Sigmoid colon (tissue), 7 donors: Measurements from ENCODE around the gene ZNF648. TPM values are rescaled to one million over a fixed set of nuclear protein-coding genes. Genes with fewer than 3 reads are reported as not detected.

ENCODE experiments used
- DNase-seq: peaks from one replicate; pipeline ENCODE4 v3.0.0-alpha.2; 2019
- H3K27ac ChIP-seq, 4 donors: fragments of 200-600 bp; sonication (generic); one replicate each; pipeline ENCODE4 v1.5.1; 2016 to 2019; ENCODE audit warnings: mild to moderate bottlenecking in 1 of 4
- H3K27me3 ChIP-seq, 3 donors: fragments of 200-600 bp; sonication (generic); one replicate each; pipeline ENCODE4 v1.5.1; 2019; ENCODE audit warnings: mild to moderate bottlenecking in 1 of 3
- H3K36me3 ChIP-seq, 4 donors: fragments of 200-600 bp; sonication (generic); one replicate each; pipeline ENCODE4 v1.5.1; 2016 to 2019
- H3K4me1 ChIP-seq, 4 donors: fragments of 200-600 bp; sonication (generic); one replicate each; pipeline ENCODE4 v1.5.1; 2017 to 2019
- H3K4me3 ChIP-seq, 4 donors: fragments of 200-600 bp; sonication (generic); one replicate each; pipeline ENCODE4 v1.5.1; 2017 to 2019; ENCODE audit warnings: mild to moderate bottlenecking in 2 of 4, moderate library complexity in 1 of 4
- H3K9me3 ChIP-seq, 4 donors: fragments of 200-600 bp in 3 of 4; sonication (generic) in 3 of 4; one replicate each; pipeline versions ENCODE4 v1.5.1 to v1.6.1; 2013 to 2019
- EP300 ChIP-seq, 4 donors: sonication (generic); formaldehyde crosslinking; IDR thresholded peaks; one replicate each; pipeline ENCODE4 v1.6.1; 2017; ENCODE audit warnings: antibody characterized with exemption in 4 of 4
- POLR2A ChIP-seq, 2 donors: fragments of 450-650 bp; IDR thresholded peaks; one replicate each; pipeline ENCODE4 v1.6.1; 2016; ENCODE audit warnings: antibody characterized with exemption in 2 of 2, mild to moderate bottlenecking in 2 of 2, moderate library complexity in 2 of 2
- POLR2AphosphoS5 ChIP-seq, 4 donors: sonication (generic); formaldehyde crosslinking; IDR thresholded peaks; one replicate each; pipeline ENCODE4 v1.6.1; 2017; ENCODE audit warnings: antibody characterized with exemption in 4 of 4
- WGBS, 2 donors: extraction: QIAGEN DNeasy Blood & Tissue Kit; methylation state at CpG; one replicate each; pipeline ENCODE4 v1.1.7; 2013; 5-methylcytosine and 5-hydroxymethylcytosine counted together
- intact Hi-C: fragments of 100-400 bp; cut with DNase I; formaldehyde crosslinking; loops from one replicate; pipeline ENCODE4 v1.15.1; 2023
- polyA plus RNA-seq, 3 donors: library from polyadenylated mRNA; stranded (reverse); fragments of 200-250 nt; gene quantifications; one replicate each; pipeline ENCODE4 v1.2.3, GENCODE V29; 2013
- total RNA-seq, 4 donors: library from RNA; depleted of rRNA; stranded (reverse); fragments of >200 nt; gene quantifications; one replicate each; pipeline ENCODE4 v1.1.0, GENCODE V29; 2016
- TF ChIP-seq, protein P1 (sequence below), 4 experiments: fragments of 450-650 bp in 3 of 4; fragments of 200-600 bp in 1 of 4; IDR thresholded peaks; one replicate each; pipeline ENCODE4 v1.5.1; 2016 to 2019; ENCODE audit warnings: antibody characterized with exemption in 4 of 4, mild to moderate bottlenecking in 3 of 4, moderate library complexity in 2 of 4
- donor health status: healthy with polysubstance abuse.
- donor health status: Bipolar disorder and iron deficiency.
- donor health status: healthy.

The ZNF648 gene, protein sequence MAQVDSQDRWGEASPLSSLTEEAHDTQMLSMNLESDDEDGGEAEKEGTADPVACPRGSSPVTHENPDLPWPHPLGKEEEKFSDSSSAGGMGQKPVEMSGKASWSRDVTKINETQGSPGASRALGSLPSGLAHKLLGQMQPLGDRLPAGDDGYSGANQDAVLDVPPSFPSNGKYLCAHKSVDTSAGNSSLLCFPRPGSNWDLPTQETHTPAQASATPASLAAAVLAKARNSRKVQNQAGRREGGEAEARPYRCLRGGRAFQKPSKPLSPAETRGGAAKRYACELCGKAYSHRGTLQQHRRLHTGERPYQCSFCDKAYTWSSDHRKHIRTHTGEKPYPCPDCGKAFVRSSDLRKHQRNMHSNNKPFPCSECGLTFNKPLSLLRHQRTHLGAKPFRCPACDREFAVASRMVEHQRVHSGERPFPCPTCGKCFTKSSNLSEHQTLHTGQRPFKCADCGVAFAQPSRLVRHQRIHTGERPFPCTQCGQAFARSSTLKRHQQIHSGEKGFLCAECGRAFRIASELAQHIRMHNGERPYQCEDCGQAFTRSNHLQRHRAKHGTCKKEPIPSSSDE
- under 1 TPM in 1 of 4 donors, not detected in 3; under 0.01 TPM for total RNA-seq
- polyA plus RNA-seq, result under 1 TPM in 1 of 3 donors, not detected in 2; 0.04 TPM

DNA sequence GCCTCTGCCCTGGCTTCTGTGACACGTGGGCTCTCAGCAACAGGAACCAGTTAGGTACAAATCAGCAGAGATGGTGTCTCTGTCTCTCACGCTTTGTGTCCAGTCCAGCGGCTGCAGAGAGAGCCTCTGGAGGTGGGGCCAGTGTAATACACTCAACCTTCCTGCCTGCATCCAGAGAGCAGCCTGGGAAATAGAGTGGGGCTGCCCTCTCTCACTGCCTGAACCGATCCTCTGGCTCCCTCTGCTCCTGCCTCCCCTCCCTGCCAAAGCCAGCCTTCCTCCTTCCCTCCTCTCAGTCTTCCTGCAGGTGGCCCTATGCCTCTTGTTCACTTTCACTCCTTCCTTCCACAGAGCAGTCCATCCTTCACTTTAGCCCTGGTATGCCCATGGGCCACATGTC lies at the start of gene ZNF648:
Gene ZNF648, minus strand, starts transcription at position 119 of the 400 bp plus-strand sequence. CDS start 3,702 bp downstream, outside the sequence.
- Histone ChIP-seq H3K4me1 (no peaks in the 10 kb centered on the region), H3K36me3 (no peaks in the 10 kb centered on the region), H3K27me3 (peaks cover 0 to 26% (median 7%) of the 10 kb centered on the region in 3 donors), H3K9me3 (peaks cover 0 to 1% (median 0%) of the 10 kb centered on the region in 4 donors), H3K27ac (no peak within 1 kb of the TSS), H3K4me3 (no peak within 1 kb of the TSS)
- TF ChIP-seq EP300 (IDR thresholded peaks at IDR 0.05), result no peak
- TF ChIP-seq, protein P1, sequence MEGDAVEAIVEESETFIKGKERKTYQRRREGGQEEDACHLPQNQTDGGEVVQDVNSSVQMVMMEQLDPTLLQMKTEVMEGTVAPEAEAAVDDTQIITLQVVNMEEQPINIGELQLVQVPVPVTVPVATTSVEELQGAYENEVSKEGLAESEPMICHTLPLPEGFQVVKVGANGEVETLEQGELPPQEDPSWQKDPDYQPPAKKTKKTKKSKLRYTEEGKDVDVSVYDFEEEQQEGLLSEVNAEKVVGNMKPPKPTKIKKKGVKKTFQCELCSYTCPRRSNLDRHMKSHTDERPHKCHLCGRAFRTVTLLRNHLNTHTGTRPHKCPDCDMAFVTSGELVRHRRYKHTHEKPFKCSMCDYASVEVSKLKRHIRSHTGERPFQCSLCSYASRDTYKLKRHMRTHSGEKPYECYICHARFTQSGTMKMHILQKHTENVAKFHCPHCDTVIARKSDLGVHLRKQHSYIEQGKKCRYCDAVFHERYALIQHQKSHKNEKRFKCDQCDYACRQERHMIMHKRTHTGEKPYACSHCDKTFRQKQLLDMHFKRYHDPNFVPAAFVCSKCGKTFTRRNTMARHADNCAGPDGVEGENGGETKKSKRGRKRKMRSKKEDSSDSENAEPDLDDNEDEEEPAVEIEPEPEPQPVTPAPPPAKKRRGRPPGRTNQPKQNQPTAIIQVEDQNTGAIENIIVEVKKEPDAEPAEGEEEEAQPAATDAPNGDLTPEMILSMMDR (IDR thresholded peaks at IDR 0.05), result no peak
- no peak for TF ChIP-seq POLR2AphosphoS5 (IDR thresholded peaks at IDR 0.05)
- TF ChIP-seq POLR2A (IDR thresholded peaks at IDR 0.05), result no peak
- no peak for DNase-seq
- 43 to 62% methylated on average over 4 of the region's 4 CpGs for WGBS, 2 donors
- intact Hi-C loops, result no loop called here

DNA sequence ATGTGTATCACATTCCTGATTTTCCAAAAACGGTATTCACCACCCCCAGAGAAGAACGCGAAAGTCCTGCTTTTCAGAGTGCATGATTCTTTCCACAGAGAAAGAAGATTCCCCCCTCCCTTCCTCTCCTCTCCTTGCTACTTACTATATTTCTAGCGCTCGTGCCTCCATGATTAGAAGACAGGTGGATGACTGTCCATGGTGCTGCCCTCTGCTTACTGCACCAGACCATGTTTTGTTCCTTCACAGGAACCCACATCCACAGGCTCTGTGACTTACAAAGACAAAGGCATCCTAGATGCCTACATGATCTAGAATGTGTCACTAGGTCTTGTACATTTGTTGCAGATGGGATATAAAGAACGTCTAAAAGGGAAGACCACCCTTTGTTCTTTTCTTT lies 49.1 kb upstream of the ZNF648 start:
- WGBS, 2 donors, result 90 to 93% methylated on average over 6 of the region's 6 CpGs

DNA sequence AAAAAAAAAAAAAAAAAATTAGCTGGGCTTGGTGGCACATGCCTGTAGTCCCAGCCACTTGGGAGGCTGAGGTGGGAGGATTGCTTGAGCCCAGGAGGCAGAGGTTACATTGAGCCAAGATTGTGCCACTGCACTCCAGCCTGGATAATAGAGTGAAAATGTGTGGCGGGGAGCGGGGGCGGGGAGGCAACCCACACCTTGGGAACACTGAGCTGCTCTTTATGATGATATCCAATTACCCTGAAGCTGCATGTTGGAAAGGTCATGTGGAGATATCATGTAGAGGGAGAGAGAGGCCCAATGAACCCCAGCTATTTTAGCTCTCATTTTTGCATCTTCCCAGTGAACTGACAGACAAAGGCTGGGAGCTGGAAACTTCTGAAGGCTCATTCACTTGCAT lies 48.3 kb upstream of the ZNF648 start:
- intact Hi-C loops, result no loop called here
- 96 to 99% methylated on average over 3 of the region's 3 CpGs for WGBS, 2 donors
- TF ChIP-seq POLR2AphosphoS5 (IDR thresholded peaks at IDR 0.05) (no peak), POLR2A (IDR thresholded peaks at IDR 0.05) (no peak), EP300 (IDR thresholded peaks at IDR 0.05) (no peak)
- TF ChIP-seq, protein P1 (IDR thresholded peaks at IDR 0.05), result no peak
- DNase-seq, result no peak
- Histone ChIP-seq H3K27ac (no peak overlapping the region), H3K9me3 (peaks cover 0 to 1% (median 0%) of the 10 kb centered on the region in 4 donors), H3K27me3 (no peaks in the 10 kb centered on the region), H3K4me1 (no peaks in the 10 kb centered on the region), H3K36me3 (no peaks in the 10 kb centered on the region), H3K4me3 (no peak overlapping the region)

More for the DNA sequence above, 49.1 kb upstream of the ZNF648 start:
- intact Hi-C loops, result no loop called here
- H3K27ac ChIP-seq, result no peak overlapping the region
- H3K4me1 ChIP-seq, result no peaks in the 10 kb centered on the region
- no peak overlapping the region for H3K4me3 ChIP-seq
- TF ChIP-seq EP300 (IDR thresholded peaks at IDR 0.05), result no peak
- no peak for TF ChIP-seq POLR2AphosphoS5 (IDR thresholded peaks at IDR 0.05)
- TF ChIP-seq, protein P1 (IDR thresholded peaks at IDR 0.05), result no peak
- TF ChIP-seq POLR2A (IDR thresholded peaks at IDR 0.05), result no peak
- H3K27me3 ChIP-seq, result peaks cover 0 to 2% (median 0%) of the 10 kb centered on the region in 3 donors
- peaks cover 0 to 1% (median 0%) of the 10 kb centered on the region in 4 donors for H3K9me3 ChIP-seq
- no peaks in the 10 kb centered on the region for H3K36me3 ChIP-seq
- DNase-seq, result no peak

DNA sequence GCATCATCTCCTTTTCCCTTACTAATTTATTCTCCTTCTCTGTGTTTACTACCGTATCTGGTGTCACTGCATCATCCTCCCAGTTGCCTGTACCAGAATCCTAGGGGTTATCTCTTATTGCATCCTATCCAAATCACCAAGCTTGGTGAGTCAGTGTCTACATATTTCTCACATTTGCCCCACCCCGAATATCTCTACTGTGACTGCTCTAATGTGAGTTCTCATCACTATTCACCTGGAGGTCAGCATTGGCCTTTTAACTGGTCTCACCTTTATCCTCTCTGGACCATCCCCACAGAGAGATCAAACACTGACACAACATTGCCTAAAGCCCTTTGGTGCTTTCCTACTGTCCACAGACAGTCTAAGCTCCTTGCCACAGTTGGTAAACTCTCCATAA lies 45.7 kb upstream of the ZNF648 start:
- no peak for TF ChIP-seq POLR2A (IDR thresholded peaks at IDR 0.05)
- TF ChIP-seq EP300 (IDR thresholded peaks at IDR 0.05), result no peak
- TF ChIP-seq POLR2AphosphoS5 (IDR thresholded peaks at IDR 0.05), result no peak
- TF ChIP-seq, protein P1 (IDR thresholded peaks at IDR 0.05), result no peak
- 92 to 94% methylated on average over 2 of the region's 2 CpGs for WGBS, 2 donors
- no peak for DNase-seq
- Histone ChIP-seq H3K4me3 (no peak overlapping the region), H3K27me3 (no peaks in the 10 kb centered on the region), H3K36me3 (no peaks in the 10 kb centered on the region), H3K27ac (no peak overlapping the region), H3K4me1 (no peaks in the 10 kb centered on the region), H3K9me3 (peaks cover 0 to 1% (median 0%) of the 10 kb centered on the region in 4 donors)
- intact Hi-C loops, result no loop called here
